ENCODE data around the gene PLXNA3. TPM values are rescaled to one million over a fixed set of nuclear protein-coding genes. Genes with fewer than 3 reads are reported as not detected.

Gene PLXNA3
- 10 to 100 TPM; 48.9 to 53.6 TPM for total RNA-seq

DNA sequence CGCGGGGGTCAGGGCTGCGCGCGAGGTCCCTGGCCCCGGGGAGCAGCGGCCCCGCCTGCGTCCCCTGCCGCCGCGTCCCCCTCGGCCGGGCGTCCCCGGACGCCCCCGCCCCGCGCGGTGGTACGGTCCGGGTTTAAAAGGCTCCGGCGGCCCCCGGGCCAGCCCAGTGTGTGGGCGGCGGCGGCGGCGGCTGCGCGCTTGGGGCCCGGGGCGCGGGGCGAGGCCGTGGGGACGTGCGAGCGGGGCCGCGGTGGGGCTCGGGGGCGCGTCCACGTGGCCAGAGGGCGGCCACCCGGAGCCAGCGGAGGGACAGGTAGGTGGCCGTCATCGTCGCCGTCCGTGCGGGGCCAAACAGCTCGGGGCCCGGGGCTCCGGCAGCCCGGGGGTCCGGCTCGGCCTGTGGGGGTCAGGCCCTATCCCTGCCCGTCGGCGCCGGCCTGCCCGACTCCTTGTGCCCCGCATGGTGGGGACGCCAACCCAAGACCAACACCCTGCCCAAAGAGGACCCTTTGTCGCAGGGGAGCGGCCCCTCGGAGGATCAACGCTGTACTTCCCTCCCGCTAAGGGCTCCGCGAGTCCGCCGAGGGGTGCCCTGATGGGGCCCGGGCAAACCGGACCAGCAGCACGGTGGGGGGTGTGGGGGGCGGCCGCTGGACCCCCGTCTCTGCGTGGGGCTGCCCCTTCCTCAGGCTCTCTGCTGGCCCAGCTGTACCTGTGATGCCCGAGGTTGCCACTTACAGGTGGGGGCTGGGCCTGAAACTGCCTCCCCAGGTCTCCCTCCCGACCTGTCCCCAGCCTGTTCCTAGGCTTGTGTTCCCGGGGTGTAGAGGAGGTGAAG is at the start of gene PLXNA3:
TSS of gene PLXNA3 (plus strand) at position 166 of the 838 bp plus-strand sequence. CDS start 1,903 bp downstream, outside the sequence.
- H3K36me3 Mint-ChIP-seq (ENCODE audit: low read depth), result peaks cover 9% of the 10 kb centered on the region
- peak; percentile 73 for ATAC-seq
- peak within 1 kb of the TSS; percentile 91 for H3K4me3 Mint-ChIP-seq
- peak; percentile 62 for DNase-seq
- H3K9me3 Mint-ChIP-seq (ENCODE audit: insufficient read depth), result no peaks in the 10 kb centered on the region
- CTCF ChIA-PET, result interaction anchor here (0.8 kb wide), 1 partner anchor 69 kb away, joined by 3 read pairs; no protein-coding TSS in a partner anchor
- H3K27ac Mint-ChIP-seq, result peak within 1 kb of the TSS; percentile 96
- peaks cover 18% of the 10 kb centered on the region for H3K4me1 Mint-ChIP-seq (ENCODE audit: low read depth)
- no peaks in the 10 kb centered on the region for H3K27me3 Mint-ChIP-seq (ENCODE audit: low read depth)
- POLR2A ChIA-PET, result interaction anchor here (0.8 to 1.4 kb wide), 6 partner anchors 19 to 570 kb away, joined by 3 to 7 read pairs (median 3); partner anchors contain the start of genes SLC10A3 and TAFAZZIN

- peak overlapping the region; percentile 52 for H3K27ac Mint-ChIP-seq
- ChIA-PET CTCF (no interaction called here), POLR2A (interaction anchor here (5.3 kb wide), 1 partner anchor 10 kb away, joined by 55 read pairs; the partner anchor contains the start of gene RPL10)
- no peaks in the 10 kb centered on the region for H3K9me3 Mint-ChIP-seq (ENCODE audit: insufficient read depth)
- H3K36me3 Mint-ChIP-seq (ENCODE audit: low read depth), result peaks cover 14% of the 10 kb centered on the region
- DNase-seq, result no peak
- no peak overlapping the region for H3K4me3 Mint-ChIP-seq
- no peak for ATAC-seq
- H3K4me1 Mint-ChIP-seq (ENCODE audit: low read depth), result peaks cover 13% of the 10 kb centered on the region
- H3K27me3 Mint-ChIP-seq (ENCODE audit: low read depth), result no peaks in the 10 kb centered on the region
These were observed 49.3 kb upstream of the PLXNA3 start for GRCh38 chrX:154408659-154409221.

- CTCF ChIA-PET, result no interaction called here
- peak within 1 kb of the TSS; percentile 36 for H3K4me3 Mint-ChIP-seq
- peak within 1 kb of the TSS; percentile 52 for H3K27ac Mint-ChIP-seq
- H3K36me3 Mint-ChIP-seq (ENCODE audit: low read depth), result peaks cover 16% of the 10 kb centered on the region
- ATAC-seq (no peak), DNase-seq (no peak)
- POLR2A ChIA-PET, result interaction anchor here (5.3 kb wide), 1 partner anchor 11 kb away, joined by 55 read pairs; the partner anchor contains the start of gene RPL10
- no peaks in the 10 kb centered on the region for H3K27me3 Mint-ChIP-seq (ENCODE audit: low read depth)
- peaks cover 13% of the 10 kb centered on the region for H3K4me1 Mint-ChIP-seq (ENCODE audit: low read depth)
- no peaks in the 10 kb centered on the region for H3K9me3 Mint-ChIP-seq (ENCODE audit: insufficient read depth)
These were observed 48.7 kb upstream of the PLXNA3 start, which contains the start of gene DNASE1L1 for GRCh38 chrX:154409222-154409871. DNASE1L1 (minus strand) TSS chrX:154409254; CDS start chrX:154405568, 3,686 bp downstream.

- ChIA-PET POLR2A (interaction anchor here (0.6 to 5.3 kb wide), 9 partner anchors 9 to 440 kb away, joined by 3 to 55 read pairs (median 7); partner anchors contain the start of genes ATP6AP1, HCFC1 and RPL10), CTCF (interaction anchor here (1.9 kb wide), 1 partner anchor 115 kb away, joined by 7 read pairs; no protein-coding TSS in a partner anchor)
- Mint-ChIP-seq H3K4me1 (ENCODE audit: low read depth) (peaks cover 13% of the 10 kb centered on the region), H3K4me3 (peak overlapping the region; percentile 93), H3K27ac (peak overlapping the region; percentile 92), H3K36me3 (ENCODE audit: low read depth) (peaks cover 21% of the 10 kb centered on the region), H3K27me3 (ENCODE audit: low read depth) (no peaks in the 10 kb centered on the region), H3K9me3 (ENCODE audit: insufficient read depth) (no peaks in the 10 kb centered on the region)
- DNase-seq (peak; percentile 77), ATAC-seq (peak; percentile 79)
These were observed 46.1 kb upstream of the PLXNA3 start for GRCh38 chrX:154411981-154412340.

DNA sequence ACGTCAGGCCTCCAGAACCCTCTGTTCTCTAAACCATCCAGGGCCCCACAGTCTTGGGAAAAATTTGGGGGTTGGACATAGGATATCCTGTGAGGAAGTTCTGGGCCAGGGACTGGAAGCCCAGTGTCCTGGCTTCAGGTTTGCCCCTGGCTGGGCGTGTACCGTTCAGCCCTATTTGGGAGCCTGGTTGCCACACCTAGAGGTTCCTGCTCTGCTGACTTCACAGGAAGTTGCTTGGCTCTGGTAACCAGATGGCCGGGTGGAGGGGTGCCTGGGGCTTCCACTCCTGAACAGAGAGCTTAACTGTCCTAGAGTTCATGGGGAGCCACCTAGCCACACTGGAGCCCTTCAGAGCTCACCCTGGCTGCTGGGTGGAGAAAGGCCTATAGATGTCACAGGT is 45.6 kb upstream of the PLXNA3 start:
- ChIA-PET CTCF (interaction anchor here (1.9 kb wide), 1 partner anchor 115 kb away, joined by 7 read pairs; no protein-coding TSS in a partner anchor), POLR2A (interaction anchor here (1.0 to 5.3 kb wide), 8 partner anchors 9 to 441 kb away, joined by 3 to 55 read pairs (median 8); partner anchors contain the start of genes ATP6AP1, HCFC1 and RPL10)
- Mint-ChIP-seq H3K27ac (peak overlapping the region; percentile 92), H3K4me1 (ENCODE audit: low read depth) (peaks cover 13% of the 10 kb centered on the region), H3K9me3 (ENCODE audit: insufficient read depth) (no peaks in the 10 kb centered on the region), H3K27me3 (ENCODE audit: low read depth) (no peaks in the 10 kb centered on the region), H3K36me3 (ENCODE audit: low read depth) (peaks cover 21% of the 10 kb centered on the region), H3K4me3 (peak overlapping the region; percentile 93)
- ATAC-seq (peak; percentile 59), DNase-seq (peak; percentile 68)

- Mint-ChIP-seq H3K4me3 (peak overlapping the region; percentile 93), H3K4me1 (ENCODE audit: low read depth) (peaks cover 13% of the 10 kb centered on the region), H3K27me3 (ENCODE audit: low read depth) (no peaks in the 10 kb centered on the region), H3K36me3 (ENCODE audit: low read depth) (peaks cover 21% of the 10 kb centered on the region), H3K9me3 (ENCODE audit: insufficient read depth) (no peaks in the 10 kb centered on the region), H3K27ac (peak overlapping the region; percentile 92)
- DNase-seq, result no peak
- ATAC-seq, result no peak
- ChIA-PET POLR2A (interaction anchor here (2.1 to 5.3 kb wide), 3 partner anchors 8 to 15 kb away, joined by 10 to 55 read pairs (median 17); partner anchors contain the start of genes ATP6AP1 and RPL10), CTCF (interaction anchor here (1.9 kb wide), 1 partner anchor 114 kb away, joined by 7 read pairs; no protein-coding TSS in a partner anchor)
These were observed 44.9 kb upstream of the PLXNA3 start for GRCh38 chrX:154413142-154413541.

- Mint-ChIP-seq H3K27ac (no peak overlapping the region), H3K9me3 (ENCODE audit: insufficient read depth) (no peaks in the 10 kb centered on the region), H3K27me3 (ENCODE audit: low read depth) (no peaks in the 10 kb centered on the region), H3K4me3 (no peak overlapping the region), H3K36me3 (ENCODE audit: low read depth) (peaks cover 11% of the 10 kb centered on the region), H3K4me1 (ENCODE audit: low read depth) (peaks cover 5% of the 10 kb centered on the region)
- POLR2A ChIA-PET, result interaction anchor here (0.7 to 1.3 kb wide), 2 partner anchors 18 to 20 kb away, joined by 3 read pairs; no protein-coding TSS in a partner anchor
- CTCF ChIA-PET, result no interaction called here
- DNase-seq (no peak), ATAC-seq (no peak)
These were observed 40.9 kb upstream of the PLXNA3 start for GRCh38 chrX:154417157-154417556.

- Mint-ChIP-seq H3K36me3 (ENCODE audit: low read depth) (peaks cover 5% of the 10 kb centered on the region), H3K4me1 (ENCODE audit: low read depth) (peaks cover 3% of the 10 kb centered on the region), H3K4me3 (no peak overlapping the region), H3K9me3 (ENCODE audit: insufficient read depth) (no peaks in the 10 kb centered on the region), H3K27me3 (ENCODE audit: low read depth) (no peaks in the 10 kb centered on the region), H3K27ac (no peak overlapping the region)
- ChIA-PET POLR2A (interaction anchor here (1.0 to 1.4 kb wide), 2 partner anchors 19 to 21 kb away, joined by 4 read pairs; partner anchors contain the start of gene RPL10), CTCF (no interaction called here)
- ATAC-seq, result no peak
- DNase-seq, result no peak
These were observed 38.9 kb upstream of the PLXNA3 start for GRCh38 chrX:154419189-154419588.

- H3K4me1 Mint-ChIP-seq (ENCODE audit: low read depth), result peaks cover 7% of the 10 kb centered on the region
- H3K36me3 Mint-ChIP-seq (ENCODE audit: low read depth), result peaks cover 5% of the 10 kb centered on the region
- ChIA-PET POLR2A (interaction anchor here (1.4 to 2.6 kb wide), 2 partner anchors 8 to 19 kb away, joined by 4 to 10 read pairs; partner anchors contain the start of gene TAFAZZIN), CTCF (no interaction called here)
- no peak for DNase-seq
- no peak overlapping the region for H3K27ac Mint-ChIP-seq
- H3K9me3 Mint-ChIP-seq (ENCODE audit: insufficient read depth), result no peaks in the 10 kb centered on the region
- H3K27me3 Mint-ChIP-seq (ENCODE audit: low read depth), result no peaks in the 10 kb centered on the region
- no peak overlapping the region for H3K4me3 Mint-ChIP-seq
- ATAC-seq, result no peak
These were observed 38.2 kb upstream of the PLXNA3 start for GRCh38 chrX:154419688-154420401.

GRCh38 chrX:154420402-154420756 is 37.7 kb upstream of the PLXNA3 start:
- no peaks in the 10 kb centered on the region for H3K27me3 Mint-ChIP-seq (ENCODE audit: low read depth)
- ChIA-PET POLR2A (interaction anchor here (1.4 to 2.6 kb wide), 2 partner anchors 8 to 20 kb away, joined by 4 to 10 read pairs; partner anchors contain the start of gene TAFAZZIN), CTCF (no interaction called here)
- DNase-seq (no peak), ATAC-seq (no peak)
- no peak overlapping the region for H3K27ac Mint-ChIP-seq
- H3K9me3 Mint-ChIP-seq (ENCODE audit: insufficient read depth), result no peaks in the 10 kb centered on the region
- peaks cover 7% of the 10 kb centered on the region for H3K4me1 Mint-ChIP-seq (ENCODE audit: low read depth)
- H3K4me3 Mint-ChIP-seq, result no peak overlapping the region
- peaks cover 3% of the 10 kb centered on the region for H3K36me3 Mint-ChIP-seq (ENCODE audit: low read depth)
